GM21390 (cell line): ENCODE data around the gene MVB12B.

Experiments used
- ATAC-seq: cut with Tn5 transposase; IDR thresholded peaks from one replicate; pipeline ENCODE4 v1.9.1; 2021; ENCODE audit not compliant: unreplicated experiment

Gene MVB12B

DNA sequence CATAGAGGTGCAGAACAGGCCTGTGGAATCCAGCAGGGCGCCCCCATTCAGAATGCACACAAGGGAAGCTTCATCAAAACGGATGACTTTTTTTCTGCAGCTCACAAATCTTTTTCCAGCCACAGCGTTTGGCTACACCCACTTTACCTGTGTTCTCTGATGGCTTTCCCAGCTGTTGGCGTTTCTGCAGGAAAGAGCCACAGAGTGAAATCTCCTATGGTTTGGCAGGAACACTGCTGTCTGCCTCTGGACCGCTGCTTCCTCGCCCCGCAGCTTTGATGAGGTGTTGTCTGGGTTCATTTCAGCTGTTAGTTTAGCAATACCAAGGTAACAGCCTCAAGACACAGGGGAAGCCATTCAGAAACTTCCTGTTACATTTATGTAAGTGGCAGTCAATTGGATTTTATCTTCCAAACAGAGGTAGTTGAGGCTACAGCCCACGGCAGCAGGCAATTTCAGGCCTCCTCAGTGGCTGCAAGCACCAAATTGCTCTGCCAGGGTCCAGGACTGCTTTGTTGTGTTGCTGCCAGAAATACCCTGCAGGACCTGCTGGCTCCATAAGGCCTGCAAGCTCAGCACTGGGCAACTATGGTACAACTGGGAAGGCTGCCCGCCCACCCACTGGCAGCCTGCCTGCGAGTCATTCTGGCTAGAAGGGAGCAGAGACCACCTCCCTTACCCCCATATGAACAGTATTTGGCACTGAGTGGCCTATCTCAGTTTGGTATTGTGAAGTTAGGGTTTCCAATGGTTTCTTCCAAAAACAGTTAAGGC lies 96.7 kb downstream of the MVB12B start:
- ATAC-seq = no peak

DNA sequence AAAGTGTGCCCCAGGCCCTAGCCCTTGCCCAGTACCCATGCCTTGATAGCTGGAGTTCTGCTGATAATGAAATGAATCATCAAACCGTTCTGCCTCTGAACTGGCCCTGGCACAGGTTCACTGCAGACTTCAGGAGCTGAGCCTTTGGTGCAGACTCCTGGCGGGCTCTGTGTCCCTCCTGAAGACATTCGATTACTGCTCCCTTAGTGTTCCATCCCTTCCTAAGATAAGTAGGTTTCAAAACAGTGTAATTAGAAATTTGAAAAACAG lies 97.2 kb downstream of the MVB12B start:
- no peak for ATAC-seq

DNA sequence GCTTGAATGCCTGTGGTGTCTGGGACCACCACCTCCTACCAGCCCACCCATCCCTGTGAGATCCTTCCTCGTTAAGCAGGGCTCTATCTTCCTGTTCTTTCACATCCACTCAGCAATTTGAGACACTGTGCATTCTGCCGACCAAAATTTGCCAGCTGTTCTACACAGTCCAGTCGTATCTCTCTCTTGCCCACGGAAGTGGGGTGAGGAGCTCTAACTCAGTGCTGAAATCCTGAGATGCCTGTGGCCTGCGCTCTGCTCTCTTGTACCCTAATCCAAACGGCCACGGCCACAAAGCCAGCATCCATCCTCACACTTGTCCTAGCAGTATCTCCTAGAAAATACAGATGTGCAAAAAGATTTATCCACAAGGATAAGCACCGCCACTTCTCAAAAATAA lies 97.9 kb downstream of the MVB12B start:
- no peak for ATAC-seq

DNA sequence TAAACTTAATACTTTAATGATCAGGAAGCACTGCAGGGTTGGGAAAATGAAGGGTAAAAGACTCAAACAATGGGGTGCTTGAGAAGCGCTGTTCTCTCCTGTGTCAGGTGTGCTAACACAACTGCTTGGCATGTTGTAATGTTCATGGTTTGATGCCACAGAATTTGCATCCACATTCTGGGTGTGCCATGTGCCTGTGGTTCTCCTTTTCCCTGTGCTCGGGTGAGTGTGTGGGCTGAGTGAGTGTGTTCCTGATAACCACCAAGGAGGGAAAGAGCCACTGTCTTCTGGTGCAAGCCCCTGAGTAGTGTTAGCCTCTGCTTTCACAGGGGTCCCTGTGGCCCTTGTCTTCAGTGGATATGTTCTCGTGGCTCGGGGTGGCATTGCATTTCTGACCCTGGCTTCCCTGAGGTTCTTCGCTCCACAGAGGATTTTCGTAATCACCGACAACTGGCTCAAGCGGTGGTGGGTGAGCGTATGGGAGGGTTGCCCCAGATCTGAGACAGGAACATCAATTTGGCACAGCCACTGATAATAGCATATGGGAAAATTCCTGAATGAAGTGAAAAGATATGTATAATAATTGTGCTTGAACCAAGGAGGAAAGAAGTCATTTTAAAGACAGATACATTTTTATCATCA lies 102.0 kb downstream of the MVB12B start:
- ATAC-seq = no peak

DNA sequence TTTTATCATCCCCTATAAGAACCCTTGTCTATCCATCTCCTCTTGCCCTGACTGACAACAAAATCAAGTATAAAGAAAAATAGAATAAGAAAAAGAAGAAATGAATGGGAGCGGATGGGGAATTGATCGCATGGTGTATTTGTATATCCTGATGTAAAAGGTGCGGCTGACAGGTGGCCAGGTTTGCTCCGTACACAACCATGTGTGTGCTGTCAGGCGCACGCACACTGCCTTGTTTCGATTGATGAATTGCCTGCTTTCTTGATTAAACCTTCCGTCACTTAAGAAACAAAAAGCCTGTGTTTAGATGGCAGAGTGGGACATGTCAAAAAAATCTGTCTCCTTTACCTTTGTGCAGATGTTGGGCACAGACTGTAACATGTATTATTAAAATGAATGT lies 102.6 kb downstream of the MVB12B start:
- no peak for ATAC-seq

DNA sequence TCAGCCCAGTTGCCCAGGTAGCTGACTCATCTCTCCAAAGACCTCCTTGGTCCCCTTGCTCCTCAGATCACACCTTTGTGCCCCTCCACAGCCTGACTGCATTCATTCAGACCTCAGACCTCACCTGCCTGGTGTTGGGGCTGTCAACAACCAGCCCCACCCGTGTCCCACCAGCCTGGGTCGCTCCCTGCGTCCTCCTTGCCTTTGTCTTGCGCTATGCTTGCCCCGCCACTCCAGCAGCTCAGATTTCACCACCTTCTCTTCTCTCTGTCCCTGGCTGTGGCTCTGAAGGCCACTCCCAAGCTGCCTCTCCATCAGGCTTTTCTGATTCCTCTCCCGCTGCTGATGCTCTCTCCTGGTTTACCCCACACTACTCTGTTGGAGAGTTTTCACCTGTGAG lies 103.5 kb downstream of the MVB12B start:
- ATAC-seq = no peak

DNA sequence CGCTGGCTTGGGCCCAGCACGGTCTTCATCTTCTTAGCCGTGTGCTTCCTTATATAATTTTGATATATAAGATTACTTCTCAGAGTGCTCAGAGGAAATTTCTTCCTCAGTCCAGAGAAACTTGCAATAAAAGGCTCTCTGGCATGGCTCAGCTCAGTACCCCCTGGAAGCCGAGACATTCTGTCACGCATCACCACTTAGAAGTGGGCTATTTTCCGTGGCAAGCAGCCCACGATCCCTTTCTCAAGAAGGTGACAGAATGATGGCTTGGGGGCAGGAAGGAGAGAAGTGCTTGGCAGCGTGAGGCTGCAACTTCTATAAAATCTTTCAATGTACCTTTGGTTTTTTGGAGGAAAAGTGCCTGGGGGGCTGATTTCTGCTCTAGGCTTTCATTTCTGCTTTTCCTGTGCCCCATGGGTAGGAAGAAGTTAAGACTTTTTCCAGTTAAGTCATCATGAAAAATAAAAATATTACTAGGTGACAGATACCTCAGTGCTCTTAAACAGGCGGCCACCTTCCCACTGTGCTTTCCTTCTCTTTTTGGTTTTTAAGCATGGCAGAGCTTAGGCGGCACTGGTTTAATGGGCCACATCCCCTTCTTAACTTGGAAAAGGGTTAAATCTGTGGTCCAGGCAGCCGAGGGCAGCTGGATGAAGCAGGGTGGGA lies 104.6 kb downstream of the MVB12B start:
- ATAC-seq = no peak

DNA sequence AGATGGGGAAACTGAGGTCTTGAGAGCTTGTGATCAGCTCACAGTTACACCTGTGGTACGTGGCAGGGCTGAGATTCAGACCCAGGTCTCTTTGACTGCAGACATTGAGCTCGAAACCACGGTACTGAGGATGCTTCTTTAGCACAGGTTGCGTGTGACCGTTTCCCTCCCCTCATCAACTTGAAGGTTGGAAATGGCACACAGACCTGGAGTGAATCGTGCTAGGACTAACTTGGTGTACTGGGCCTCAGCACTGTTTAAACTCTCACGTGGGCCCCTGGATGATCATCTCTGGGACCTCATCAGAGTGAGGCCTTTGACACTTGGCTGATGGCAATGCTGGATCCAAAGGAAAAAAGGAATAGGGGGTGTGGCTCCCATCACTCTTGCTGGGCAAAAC lies 106.0 kb downstream of the MVB12B start:
- ATAC-seq = no peak

DNA sequence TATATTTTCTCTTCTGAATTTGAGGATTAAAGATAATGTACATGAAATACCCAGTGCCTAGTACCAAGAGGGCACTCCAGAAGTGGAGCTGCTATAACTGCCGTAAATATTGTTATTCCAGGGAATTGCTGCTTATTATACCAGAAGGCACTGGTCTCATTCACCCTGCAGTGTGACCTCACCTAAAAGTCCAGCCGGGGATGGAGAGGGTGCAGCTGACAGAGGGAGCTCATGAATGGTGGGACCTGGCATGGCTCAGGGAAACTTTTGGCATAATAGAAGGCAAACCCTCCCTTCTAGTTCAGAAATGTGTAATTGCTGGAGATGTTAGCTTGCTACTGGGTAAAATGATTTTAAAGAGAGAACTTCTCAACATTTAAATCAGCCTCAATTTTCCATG lies 108.5 kb downstream of the MVB12B start:
- no peak for ATAC-seq

DNA sequence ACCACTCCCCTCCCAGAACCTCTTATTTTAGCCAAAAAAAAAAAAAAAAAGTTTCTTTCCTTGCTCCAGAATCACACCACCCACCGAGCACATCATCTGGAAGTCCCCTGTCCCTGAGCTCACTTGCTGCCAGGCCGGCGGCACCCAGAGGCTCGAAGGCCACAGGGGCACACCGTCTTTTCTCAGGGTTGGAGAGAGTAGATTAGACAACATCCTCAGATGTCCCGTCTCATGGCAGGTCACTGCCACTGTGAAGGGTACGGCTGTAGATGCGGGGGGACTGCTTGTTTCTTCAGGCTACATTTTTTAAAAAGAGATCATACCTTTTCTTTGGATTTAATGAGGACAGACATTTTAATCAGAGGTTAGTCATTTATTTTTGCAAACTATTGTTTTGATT lies 109.0 kb downstream of the MVB12B start:
- no peak for ATAC-seq

DNA sequence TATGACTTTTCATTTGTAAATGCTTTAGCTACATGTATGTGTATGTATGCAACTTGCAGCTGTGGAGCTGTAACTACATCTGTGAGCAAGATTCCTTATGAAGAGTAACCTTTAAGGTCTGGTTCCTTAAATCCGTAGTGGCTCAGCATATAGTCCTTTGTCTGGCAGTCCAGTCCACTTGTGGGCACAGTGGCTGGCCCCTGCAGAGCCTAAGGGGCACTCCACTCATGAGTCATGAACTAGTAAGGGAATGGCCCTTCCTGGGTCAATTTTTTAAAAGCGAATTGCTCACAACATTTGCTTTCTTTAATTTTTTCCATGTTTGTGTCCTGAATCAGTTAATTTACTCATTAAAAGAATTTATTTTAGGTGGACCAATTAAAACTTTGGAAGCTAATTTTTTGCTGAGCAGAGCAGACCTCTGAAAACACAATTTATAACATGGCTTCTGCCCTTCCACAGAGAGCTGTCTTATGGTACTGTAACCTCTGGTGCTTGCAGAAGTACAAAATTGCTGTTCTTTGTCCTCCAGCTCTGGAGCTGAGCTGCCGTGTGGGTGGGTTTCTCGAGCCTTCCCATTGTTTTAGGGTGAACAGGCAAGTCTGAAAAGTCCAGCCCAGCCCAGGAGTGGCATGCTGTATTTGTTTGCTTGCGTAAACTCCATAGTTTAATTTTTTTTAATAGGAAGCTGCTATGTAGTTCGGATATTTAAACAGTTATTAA lies 110.1 kb downstream of the MVB12B start:
- no peak for ATAC-seq

DNA sequence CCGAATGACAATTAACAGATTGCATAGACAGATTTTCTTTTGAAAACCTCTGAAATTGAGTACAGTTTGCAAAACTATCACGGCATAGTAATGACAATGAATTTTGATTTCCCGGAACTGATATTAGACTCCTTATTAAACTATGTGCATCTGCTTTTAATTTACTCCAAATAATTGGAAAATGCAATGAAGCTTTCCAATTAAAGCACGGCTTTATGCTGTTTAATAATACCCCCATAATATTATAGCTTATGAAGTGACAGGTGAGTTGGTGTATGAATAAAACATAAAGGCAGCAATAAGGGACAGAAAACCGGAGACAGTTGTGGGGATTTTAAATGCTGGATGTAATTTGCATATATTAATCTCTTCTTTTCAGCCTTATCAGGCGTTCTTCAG lies 110.6 kb downstream of the MVB12B start:
- no peak for ATAC-seq

DNA sequence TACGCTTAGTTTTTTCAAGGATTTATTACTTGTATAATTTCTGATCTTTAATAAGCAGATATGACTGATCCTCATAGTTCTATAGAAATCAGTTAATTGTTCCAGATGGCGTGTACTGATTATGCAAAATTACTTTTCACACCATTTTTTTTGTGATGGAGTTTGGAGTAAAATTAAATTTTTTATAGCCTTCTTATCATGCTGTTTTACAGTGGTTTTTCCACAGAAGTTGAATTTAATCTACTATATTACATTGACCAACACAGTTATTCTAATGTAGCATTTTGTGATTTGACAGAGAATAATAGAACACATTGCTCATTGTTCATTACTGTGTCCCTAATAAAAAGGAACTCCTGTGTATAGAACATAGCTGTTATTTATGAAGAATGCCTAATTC lies 111.1 kb downstream of the MVB12B start:
- ATAC-seq = no peak

DNA sequence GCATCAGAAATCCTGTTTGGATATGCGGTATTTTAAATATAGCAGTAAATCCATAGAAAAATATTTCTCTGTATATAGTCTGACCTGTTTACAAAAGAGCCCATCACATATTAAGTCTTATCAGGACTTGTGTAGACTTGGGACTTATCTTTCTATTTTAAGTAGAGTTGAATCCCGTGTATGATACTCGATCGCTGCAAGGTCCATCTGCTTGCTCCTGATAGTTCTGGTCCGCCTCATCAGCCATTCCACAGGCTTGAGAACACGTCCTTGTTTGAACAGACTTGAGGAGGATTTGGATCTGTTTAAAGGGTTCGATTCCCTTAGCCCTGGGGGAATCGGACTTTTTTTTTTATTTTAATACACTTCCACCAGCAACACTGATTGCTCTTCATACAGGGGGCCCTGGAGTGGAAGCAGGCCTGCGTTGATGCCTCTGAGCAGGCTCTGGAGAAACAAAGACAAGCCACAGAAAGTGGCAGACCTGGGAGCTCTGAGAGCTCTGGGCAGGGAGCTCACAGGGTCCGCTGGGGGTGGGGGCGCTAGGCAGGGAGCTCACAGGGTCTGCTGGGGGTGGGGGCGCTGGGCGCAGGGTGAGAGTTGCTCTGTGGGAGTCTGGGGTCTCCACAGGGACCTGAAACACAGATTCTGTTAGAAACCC lies 112.2 kb downstream of the MVB12B start:
- ATAC-seq = no peak

DNA sequence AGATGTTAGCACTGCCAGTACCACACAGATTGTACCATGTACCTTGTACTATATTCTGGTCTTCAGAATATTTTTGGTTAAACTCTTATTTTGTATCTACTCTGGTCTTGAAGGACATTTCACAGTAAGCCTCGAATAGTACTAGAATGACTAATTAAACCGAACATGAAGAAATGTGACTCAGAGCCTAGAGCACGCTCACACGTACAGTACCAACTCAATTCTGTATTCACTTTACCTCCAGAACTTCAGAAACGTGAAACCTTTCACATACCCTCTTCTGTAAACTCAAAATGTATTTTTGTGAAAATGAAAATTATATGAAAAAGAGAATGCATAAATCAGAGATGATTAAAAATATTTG lies 112.8 kb downstream of the MVB12B start:
- no peak for ATAC-seq

DNA sequence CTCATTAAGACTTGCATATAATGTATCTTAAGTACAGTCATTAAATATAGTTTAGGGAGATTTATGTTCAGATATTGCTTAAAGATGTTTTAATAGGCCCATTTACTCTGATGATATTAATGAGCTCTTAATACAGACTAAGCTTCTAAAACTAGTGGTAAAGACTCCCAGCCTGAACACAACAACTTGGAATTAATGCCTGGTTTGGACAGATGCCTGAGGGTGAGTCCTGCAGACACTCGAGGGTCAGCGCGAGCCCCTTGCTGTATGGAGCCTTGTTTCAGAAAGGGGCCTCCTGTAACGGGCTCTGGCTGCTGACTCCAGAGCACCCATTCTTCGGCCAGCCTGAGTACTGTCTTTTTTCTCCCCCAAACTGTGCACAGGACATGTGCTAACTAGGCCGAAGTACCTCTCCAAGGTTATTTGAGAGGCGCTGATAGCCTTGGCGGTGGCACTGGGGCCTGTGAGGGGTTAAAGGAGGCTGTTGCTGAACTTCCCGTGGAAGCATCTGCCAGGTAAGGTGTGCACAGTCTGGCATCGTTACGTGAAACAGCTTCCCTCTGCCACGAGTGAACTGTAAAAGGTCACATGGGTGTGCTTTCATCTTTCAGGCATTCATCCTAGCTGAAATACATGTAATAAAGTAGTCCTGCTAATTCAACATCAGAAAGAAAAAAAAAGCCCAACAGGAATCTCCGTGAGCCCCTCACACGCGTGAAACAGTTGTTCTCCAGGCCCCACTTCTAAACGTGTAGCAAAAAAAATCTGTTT lies 113.4 kb downstream of the MVB12B start:
- no peak for ATAC-seq

DNA sequence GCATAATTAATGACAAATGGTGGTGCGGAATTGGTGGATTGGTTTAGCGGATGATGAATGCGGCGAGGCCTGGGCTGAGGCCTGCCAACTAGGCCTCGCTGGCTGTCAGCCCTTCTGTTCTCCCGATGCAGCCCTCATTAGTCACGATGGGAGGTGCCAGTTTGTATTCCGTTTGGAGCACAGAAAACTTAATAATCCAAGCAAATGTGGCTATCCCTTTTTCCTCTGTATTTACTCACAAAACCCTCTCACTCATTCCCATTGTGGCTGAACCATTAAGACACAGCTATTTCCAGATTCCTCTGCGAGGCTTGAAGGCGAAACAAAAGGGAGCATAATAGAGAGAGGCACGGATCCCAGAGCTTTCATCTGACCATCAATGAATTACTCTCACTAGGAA lies 114.3 kb downstream of the MVB12B start:
- ATAC-seq = no peak

DNA sequence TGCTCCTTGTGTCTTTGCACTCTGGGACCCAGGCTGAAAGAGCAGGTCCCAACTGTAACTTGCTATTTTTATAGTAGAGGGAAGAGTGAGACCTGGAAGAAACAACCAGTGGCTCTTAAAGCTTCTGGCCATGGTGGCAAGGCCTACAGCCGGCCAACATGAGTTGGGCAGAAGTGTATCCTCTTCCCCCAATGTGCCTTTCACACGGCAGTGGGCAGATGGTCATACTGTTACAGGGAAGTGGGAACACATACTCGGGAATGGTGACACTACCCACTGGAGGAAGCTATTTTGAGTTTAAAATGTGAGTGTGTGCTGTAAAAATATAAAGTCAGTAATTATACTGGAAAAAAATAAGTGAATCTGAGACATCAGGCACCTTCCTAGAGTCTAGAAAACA lies 116.0 kb downstream of the MVB12B start:
- ATAC-seq = no peak

DNA sequence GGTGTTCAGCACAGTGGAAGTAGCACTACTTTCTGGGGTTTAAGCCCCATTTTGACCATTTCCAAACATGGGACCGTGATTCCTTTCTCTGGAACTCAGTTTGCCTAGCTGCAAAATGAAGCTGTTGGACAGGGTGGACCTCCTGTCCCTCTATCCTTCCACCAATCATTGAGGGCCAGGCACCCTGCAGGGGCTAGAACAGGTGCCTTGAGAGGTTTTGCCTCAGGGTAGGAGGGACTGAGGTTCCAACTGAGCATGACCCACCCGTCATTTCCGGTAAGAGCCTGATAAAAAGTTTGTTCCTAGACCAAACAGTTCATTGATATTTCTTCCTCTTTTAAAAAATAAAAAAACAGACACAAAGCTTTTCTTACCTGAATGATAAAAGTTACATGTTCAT lies 116.5 kb downstream of the MVB12B start:
- no peak for ATAC-seq

DNA sequence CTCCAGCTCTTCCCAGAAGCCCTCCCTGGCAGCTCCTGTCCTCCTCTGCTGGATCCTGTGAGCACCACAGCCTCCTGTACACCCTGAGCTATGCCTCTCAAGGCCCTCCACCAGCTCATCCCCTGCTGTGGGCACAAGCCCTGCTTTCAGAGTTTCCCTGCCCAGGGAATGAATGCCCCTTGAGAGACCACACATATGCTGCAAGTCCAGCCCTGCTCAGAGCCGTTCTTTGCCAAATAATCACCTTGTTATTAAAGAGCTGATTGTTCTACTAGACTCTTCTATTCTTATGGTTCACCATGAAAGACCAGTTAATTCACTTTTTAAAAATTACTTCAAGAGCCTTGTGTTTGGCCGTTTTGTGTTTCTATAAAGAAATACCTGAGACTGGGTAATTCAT lies 121.5 kb downstream of the MVB12B start:
- no peak for ATAC-seq
